ENCODE results near the gene SENP7. TPM values are rescaled to one million over a fixed set of nuclear protein-coding genes. Genes with fewer than 3 reads are reported as not detected.

The SENP7 gene
- total RNA-seq, 1 experiment from 2014 or later: 10.7 TPM

GRCh38 chr3:101384426-101384825, 128.6 kb downstream of the SENP7 start:
- in situ Hi-C loops (cut with HindIII; ENCODE audit: low pct_unique_long_range_greater_than_20kb, low sequenced_read_pairs): no loop called here
- no peak for DNase-seq (ENCODE audit: low read depth, low spot score)

GRCh38 chr3:101383656-101384055, 129.4 kb downstream of the SENP7 start:
- in situ Hi-C loops (cut with HindIII; ENCODE audit: low pct_unique_long_range_greater_than_20kb, low sequenced_read_pairs): no loop called here
- DNase-seq (ENCODE audit: low read depth, low spot score): no peak

GRCh38 chr3:101383156-101383575, 129.8 kb downstream of the SENP7 start:
- in situ Hi-C loops (cut with HindIII; ENCODE audit: low pct_unique_long_range_greater_than_20kb, low sequenced_read_pairs): no loop called here
- no peak for DNase-seq (ENCODE audit: low read depth, low spot score)

GRCh38 chr3:101381809-101382208, 131.2 kb downstream of the SENP7 start:
- in situ Hi-C loops (cut with HindIII; ENCODE audit: low pct_unique_long_range_greater_than_20kb, low sequenced_read_pairs): no loop called here

DNA sequence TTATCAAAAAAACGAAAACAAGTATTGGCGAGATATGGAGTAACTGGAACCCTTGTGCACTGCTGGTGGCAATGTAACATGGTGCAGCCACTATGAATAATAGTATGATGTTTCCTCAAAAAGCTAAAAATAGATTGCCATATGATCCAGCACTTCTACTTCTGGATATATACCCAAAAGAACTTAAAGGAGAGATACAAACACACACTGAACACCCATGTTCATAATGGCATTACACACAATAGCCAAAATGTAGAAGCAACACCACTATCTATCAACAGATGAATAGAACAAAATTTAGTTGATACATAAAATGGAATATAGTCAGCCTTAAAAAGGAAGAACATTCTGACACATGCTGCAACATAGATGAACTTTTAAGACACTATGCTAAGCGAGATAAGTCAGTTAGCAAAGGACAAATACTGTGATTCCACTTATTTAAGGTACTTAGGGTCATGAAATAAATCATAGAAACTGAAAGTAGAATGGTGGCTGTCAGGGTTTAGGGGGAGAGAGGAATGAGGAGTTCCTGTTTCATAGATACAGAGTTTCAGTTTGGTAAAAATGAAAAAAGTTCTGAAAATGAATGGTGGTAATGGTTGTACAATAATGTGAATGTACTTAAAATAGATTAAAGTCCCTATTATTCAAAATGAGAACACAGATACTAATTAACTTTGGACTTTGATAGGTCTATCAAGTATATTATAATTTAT, 133.2 kb downstream of the SENP7 start:
- in situ Hi-C loops (cut with HindIII; ENCODE audit: low pct_unique_long_range_greater_than_20kb, low sequenced_read_pairs): no loop called here

More at GRCh38 chr3:101381809-101382208, 131.2 kb downstream of the SENP7 start:
- DNase-seq (ENCODE audit: low read depth, low spot score): peak; percentile 72

DNA sequence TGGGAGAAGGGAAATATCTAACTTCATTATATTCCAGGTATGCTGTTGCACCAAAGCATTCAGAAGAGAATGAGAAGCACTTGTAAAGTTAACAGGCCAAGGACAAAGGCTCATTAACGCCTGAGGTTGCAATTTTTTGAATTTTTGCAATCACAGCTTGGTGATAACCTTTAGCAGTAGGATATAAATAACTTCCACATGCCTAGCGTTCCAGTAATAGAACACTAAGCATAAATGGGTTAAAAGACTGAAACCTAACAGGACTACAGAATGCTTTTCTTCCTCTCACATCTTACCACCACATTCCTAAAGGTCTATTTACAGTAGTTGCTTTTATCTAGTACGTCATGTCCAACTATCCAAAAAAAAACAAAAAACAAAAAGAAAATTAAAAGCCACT, 135.2 kb downstream of the SENP7 start:
- peak; percentile 31 for DNase-seq (ENCODE audit: low read depth, low spot score)
- in situ Hi-C loops (cut with HindIII; ENCODE audit: low pct_unique_long_range_greater_than_20kb, low sequenced_read_pairs): no loop called here

More for the DNA sequence above, 133.2 kb downstream of the SENP7 start:
- DNase-seq (ENCODE audit: low read depth, low spot score): no peak

DNA sequence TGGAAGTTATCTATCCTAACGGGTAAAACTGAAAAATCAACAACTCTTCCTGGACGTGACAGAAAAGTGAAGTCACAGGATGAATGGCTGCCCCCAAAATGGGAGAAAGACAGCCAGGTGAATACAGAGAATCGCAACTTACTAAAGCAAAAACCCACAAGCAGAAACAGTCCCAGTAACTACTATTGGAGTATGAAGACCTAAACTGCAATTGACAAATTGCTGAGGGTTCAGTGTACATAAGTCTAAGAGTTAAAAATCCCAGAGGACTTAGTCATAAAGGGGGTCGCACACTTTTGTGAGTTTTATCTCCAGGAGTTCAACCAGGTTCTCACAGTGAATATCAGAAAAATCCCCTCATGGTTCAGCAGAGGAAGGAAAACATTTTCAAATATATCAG, 135.8 kb downstream of the SENP7 start:
- in situ Hi-C loops (cut with HindIII; ENCODE audit: low pct_unique_long_range_greater_than_20kb, low sequenced_read_pairs): no loop called here
- no peak for DNase-seq (ENCODE audit: low read depth, low spot score)

DNA sequence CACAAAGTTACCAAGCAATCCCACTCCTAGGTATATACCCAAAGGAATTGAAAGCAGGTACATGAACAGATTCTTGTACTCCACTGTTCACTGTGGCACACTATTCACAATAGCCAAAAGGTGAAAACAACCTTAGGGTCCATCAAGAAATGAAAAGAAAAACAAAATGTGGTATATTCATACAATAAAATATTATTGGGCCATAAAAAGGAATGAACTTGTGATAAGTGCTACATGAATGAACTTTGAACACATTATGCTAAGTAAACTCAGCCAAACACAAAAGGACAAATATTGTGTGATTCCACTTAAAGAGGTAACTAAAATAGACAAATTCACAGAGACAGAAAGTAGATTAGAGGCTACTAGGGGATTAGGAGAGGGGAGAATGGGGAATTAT, 137.4 kb downstream of the SENP7 start:
- no peak for DNase-seq (ENCODE audit: low read depth, low spot score)
- in situ Hi-C loops (cut with HindIII; ENCODE audit: low pct_unique_long_range_greater_than_20kb, low sequenced_read_pairs): no loop called here

DNA sequence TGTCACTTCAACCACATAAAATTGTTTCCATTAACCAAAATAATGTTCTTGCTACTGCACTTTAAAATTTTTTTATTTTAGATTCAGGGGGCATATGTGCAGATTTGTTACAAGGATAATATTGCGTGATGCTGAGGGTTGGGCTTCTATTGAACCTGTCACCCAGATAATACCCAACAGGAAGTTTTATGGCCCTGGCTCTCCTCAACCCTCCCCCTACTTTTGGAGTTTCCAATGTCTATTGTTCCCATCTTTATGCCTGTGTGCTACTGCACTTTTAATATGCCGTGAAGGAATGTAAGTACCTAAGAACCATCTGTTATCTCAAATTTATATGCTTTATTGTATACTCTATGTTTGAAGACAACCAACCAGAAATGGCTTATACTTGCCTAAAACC, 150.6 kb downstream of the SENP7 start:
- in situ Hi-C loops (cut with HindIII; ENCODE audit: low pct_unique_long_range_greater_than_20kb, low sequenced_read_pairs): no loop called here

DNA sequence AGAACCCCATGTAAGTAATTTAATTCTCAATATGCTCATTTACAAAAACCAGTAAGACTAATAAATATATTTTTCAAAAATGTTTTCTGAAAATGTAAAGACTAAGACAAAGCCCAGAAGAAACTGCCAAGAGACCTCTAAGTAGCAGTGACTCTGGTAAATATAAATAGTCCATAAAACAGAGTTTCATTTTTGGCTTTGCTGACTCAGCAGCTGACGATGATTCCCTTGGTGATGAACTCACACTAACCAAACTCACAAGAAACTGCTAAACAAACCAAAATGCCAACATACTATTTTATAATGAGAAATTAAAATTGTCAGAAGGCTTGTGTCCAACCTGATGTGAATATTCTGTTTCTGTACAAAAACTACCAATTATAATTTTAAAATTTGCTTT, 161.2 kb downstream of the SENP7 start:
- DNase-seq (ENCODE audit: low read depth, low spot score): no peak
- in situ Hi-C loops (cut with HindIII; ENCODE audit: low pct_unique_long_range_greater_than_20kb, low sequenced_read_pairs): no loop called here

More for the DNA sequence above, 150.6 kb downstream of the SENP7 start:
- DNase-seq (ENCODE audit: low read depth, low spot score): no peak

GRCh38 chr3:101340591-101340990, 172.4 kb downstream of the SENP7 start:
- in situ Hi-C loops (cut with HindIII; ENCODE audit: low pct_unique_long_range_greater_than_20kb, low sequenced_read_pairs): no loop called here
- DNase-seq (ENCODE audit: low read depth, low spot score): no peak

DNA sequence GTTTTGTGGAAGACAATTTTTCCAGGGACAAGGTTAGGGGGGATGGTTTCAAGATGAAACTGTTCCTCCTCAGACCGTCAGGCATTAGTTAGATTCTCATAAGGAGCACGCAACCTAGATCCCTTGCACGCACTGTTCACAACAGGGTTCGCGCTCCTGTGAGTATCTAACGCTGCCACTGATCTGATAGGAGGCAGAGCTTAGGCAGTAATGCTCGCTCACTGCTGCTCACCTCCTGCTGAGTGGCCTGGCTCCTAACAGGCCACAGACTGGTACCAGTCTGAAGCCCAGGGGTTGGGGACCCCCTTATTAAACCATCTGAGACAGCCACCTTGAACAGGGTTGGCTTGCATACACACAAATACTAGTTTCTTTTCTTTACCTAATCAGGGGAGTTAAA, 179.1 kb downstream of the SENP7 start:
- no peak for DNase-seq (ENCODE audit: low read depth, low spot score)
- in situ Hi-C loops (cut with HindIII; ENCODE audit: low pct_unique_long_range_greater_than_20kb, low sequenced_read_pairs): no loop called here

DNA sequence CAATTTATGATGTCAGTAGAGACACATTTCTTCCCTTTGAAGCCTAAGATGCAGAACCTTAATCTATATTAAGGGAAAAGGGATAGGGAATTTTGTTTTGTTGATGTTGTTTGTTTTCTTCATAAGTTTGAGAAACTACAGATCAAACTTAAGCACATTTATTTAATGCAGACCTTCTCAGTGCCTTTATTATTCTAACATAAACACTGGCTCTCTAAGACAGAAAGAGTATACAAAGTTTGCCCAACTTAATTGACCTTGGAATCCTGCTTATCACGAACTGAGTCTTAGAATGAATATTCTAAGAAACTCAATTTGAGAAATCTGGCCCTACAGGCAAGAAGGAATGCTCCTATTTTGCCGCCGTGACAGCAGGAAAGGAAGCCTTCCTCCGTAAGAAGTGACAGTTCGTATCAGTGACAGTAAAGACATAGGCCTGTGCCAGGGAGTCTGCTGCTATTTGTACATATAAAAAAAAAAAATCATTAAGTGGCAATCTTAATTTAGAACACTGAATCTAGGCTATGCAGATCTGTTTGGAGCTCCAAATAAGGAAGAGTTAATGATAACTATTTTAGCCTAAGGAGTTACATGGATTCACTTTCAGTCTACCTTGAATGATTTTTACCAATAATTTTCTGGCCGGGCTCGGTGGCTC, 183.9 kb downstream of the SENP7 start:
- DNase-seq (ENCODE audit: low read depth, low spot score): no peak
- in situ Hi-C loops (cut with HindIII; ENCODE audit: low pct_unique_long_range_greater_than_20kb, low sequenced_read_pairs): no loop called here

- in situ Hi-C loops (cut with HindIII; ENCODE audit: low pct_unique_long_range_greater_than_20kb, low sequenced_read_pairs): no loop called here
- DNase-seq (ENCODE audit: low read depth, low spot score): no peak
Observed at GRCh38 chr3:101325393-101326134, 187.4 kb downstream of the SENP7 start.

- DNase-seq (ENCODE audit: low read depth, low spot score): no peak
- in situ Hi-C loops (cut with HindIII; ENCODE audit: low pct_unique_long_range_greater_than_20kb, low sequenced_read_pairs): no loop called here
Observed at GRCh38 chr3:101320475-101320874, 192.5 kb downstream of the SENP7 start, which contains the start of gene IMPG2. Gene IMPG2 (minus strand): TSS chr3:101320575. CDS start chr3:101320372, 203 bp downstream.

DNA sequence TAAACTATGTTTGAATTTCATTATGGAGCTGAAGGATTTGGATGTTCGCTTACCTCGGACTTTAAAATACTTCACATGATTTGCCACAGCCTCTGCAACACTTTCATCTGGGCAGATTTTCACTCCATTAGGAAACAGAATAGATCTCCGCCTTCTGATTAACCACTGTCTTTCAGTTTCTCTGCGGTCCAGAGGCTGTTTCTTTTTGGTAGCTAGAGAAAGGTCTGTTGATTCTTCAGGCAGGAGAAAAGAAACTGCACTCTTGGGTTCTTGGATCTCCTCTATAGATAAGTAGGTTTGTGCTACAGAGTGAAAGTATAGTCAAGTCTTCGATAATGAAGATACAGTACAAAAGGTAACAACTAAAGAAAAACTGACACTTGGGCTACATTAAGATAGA, 193.5 kb downstream of the SENP7 start:
- in situ Hi-C loops (cut with HindIII; ENCODE audit: low pct_unique_long_range_greater_than_20kb, low sequenced_read_pairs): no loop called here
- DNase-seq (ENCODE audit: low read depth, low spot score): no peak

DNA sequence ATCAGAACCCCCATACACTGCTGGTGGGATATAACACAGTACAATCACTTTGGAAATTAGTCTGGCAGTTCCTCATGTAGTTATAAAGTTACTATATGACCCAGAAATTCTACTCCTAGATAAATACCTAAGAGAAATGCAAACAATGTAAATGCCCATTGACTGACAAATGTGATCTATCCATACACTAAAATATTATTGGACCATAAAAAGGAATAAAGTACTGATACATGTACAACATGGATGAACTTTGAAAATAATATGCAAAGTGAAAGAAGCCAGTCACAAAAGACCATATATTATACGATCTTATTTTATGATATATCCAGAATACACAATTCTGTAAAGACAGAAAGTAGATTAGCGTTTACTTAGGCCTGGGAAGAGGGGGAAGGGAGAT, 200.5 kb downstream of the SENP7 start:
- in situ Hi-C loops (cut with HindIII; ENCODE audit: low pct_unique_long_range_greater_than_20kb, low sequenced_read_pairs): no loop called here
- no peak for DNase-seq (ENCODE audit: low read depth, low spot score)

GRCh38 chr3:101311676-101312075, 201.3 kb downstream of the SENP7 start:
- in situ Hi-C loops (cut with HindIII; ENCODE audit: low pct_unique_long_range_greater_than_20kb, low sequenced_read_pairs): no loop called here
- no peak for DNase-seq (ENCODE audit: low read depth, low spot score)
